Measurements from ENCODE around the gene PATJ.

- no peak for TF ChIP-seq CTCF (conservative IDR thresholded peaks at IDR 0.05; ENCODE audit: low read depth, low read length)
- TF ChIP-seq EZH2 (IDR thresholded peaks at IDR 0.05; ENCODE audit: low read length, unreplicated experiment) = no peak
- TF ChIP-seq EZH2phosphoT487 (IDR thresholded peaks at IDR 0.05; ENCODE audit: borderline replicate concordance, low read length) = no peak
Measured at GRCh38 chr1:61828805-61829204, 86.5 kb downstream of the PATJ start.
